ENCODE measurements around the gene ADARB2. TPM values are rescaled to one million over a fixed set of nuclear protein-coding genes. Genes with fewer than 3 reads are reported as not detected.

Gene ADARB2
- total RNA-seq, 1 donor from 2014 or later, result 1.8 TPM

- Mint-ChIP-seq H3K27me3 (ENCODE audit: low read depth) (no peaks in the 10 kb centered on the region), H3K36me3 (ENCODE audit: low read depth) (no peaks in the 10 kb centered on the region), H3K4me3 (peak overlapping the region; percentile 12), H3K9me3 (no peaks in the 10 kb centered on the region), H3K27ac (ENCODE audit: unreplicated experiment) (no peak overlapping the region), H3K4me1 (peaks cover 27% of the 10 kb centered on the region)
- DNase-seq (ENCODE audit: low read depth, low spot score), result no peak
- no peak for TF ChIP-seq CTCF (conservative IDR thresholded peaks at IDR 0.05)
Measured at GRCh38 chr10:1361411-1362105, 375.8 kb downstream of the ADARB2 start.

- Mint-ChIP-seq H3K27me3 (ENCODE audit: low read depth) (no peaks in the 10 kb centered on the region), H3K27ac (ENCODE audit: unreplicated experiment) (peak overlapping the region; percentile 71), H3K9me3 (no peaks in the 10 kb centered on the region), H3K4me1 (peaks cover 27% of the 10 kb centered on the region), H3K4me3 (no peak overlapping the region), H3K36me3 (ENCODE audit: low read depth) (no peaks in the 10 kb centered on the region)
- no peak for TF ChIP-seq CTCF (conservative IDR thresholded peaks at IDR 0.05)
- DNase-seq (ENCODE audit: low read depth, low spot score), result no peak
Measured at GRCh38 chr10:1360558-1361164, 376.7 kb downstream of the ADARB2 start.

- Mint-ChIP-seq H3K4me1 (peaks cover 32% of the 10 kb centered on the region), H3K36me3 (ENCODE audit: low read depth) (no peaks in the 10 kb centered on the region), H3K27ac (ENCODE audit: unreplicated experiment) (peak overlapping the region; percentile 71), H3K27me3 (ENCODE audit: low read depth) (no peaks in the 10 kb centered on the region), H3K4me3 (no peak overlapping the region), H3K9me3 (no peaks in the 10 kb centered on the region)
- peak; percentile 38 for DNase-seq (ENCODE audit: low read depth, low spot score)
- peak; percentile 61 for TF ChIP-seq CTCF (conservative IDR thresholded peaks at IDR 0.05)
Measured at GRCh38 chr10:1360011-1360557, 377.2 kb downstream of the ADARB2 start.

- DNase-seq (ENCODE audit: low read depth, low spot score), result no peak
- Mint-ChIP-seq H3K9me3 (no peaks in the 10 kb centered on the region), H3K4me1 (peaks cover 35% of the 10 kb centered on the region), H3K36me3 (ENCODE audit: low read depth) (no peaks in the 10 kb centered on the region), H3K27ac (ENCODE audit: unreplicated experiment) (no peak overlapping the region), H3K4me3 (no peak overlapping the region), H3K27me3 (ENCODE audit: low read depth) (no peaks in the 10 kb centered on the region)
- no peak for TF ChIP-seq CTCF (conservative IDR thresholded peaks at IDR 0.05)
Measured at GRCh38 chr10:1359626-1359955, 377.7 kb downstream of the ADARB2 start.

GRCh38 chr10:1358860-1359625 is 378.3 kb downstream of the ADARB2 start:
- Mint-ChIP-seq H3K4me3 (no peak overlapping the region), H3K9me3 (no peaks in the 10 kb centered on the region), H3K4me1 (peaks cover 35% of the 10 kb centered on the region), H3K27me3 (ENCODE audit: low read depth) (no peaks in the 10 kb centered on the region), H3K27ac (ENCODE audit: unreplicated experiment) (no peak overlapping the region), H3K36me3 (ENCODE audit: low read depth) (no peaks in the 10 kb centered on the region)
- DNase-seq (ENCODE audit: low read depth, low spot score), result no peak
- TF ChIP-seq CTCF (conservative IDR thresholded peaks at IDR 0.05), result no peak
